ENCODE results near the gene RHOG. TPM values are rescaled to one million over a fixed set of nuclear protein-coding genes. Genes with fewer than 3 reads are reported as not detected.

Gene RHOG
- total and polyA plus RNA-seq, 9 donors: 23.3 to 49.2 (median 39.6) TPM

- Histone ChIP-seq H3K27ac (peak overlapping the region in 1 of 2 donors; percentile 81), H3K4me1 (ENCODE audit: insufficient read depth) (peaks cover 15% of the 10 kb centered on the region), H3K27me3 (no peaks in the 10 kb centered on the region), H3K4me3 (no peak overlapping the region), H3K36me3 (no peaks in the 10 kb centered on the region), H3K9me3 (no peaks in the 10 kb centered on the region)
- 21 to 23% (median 22%) methylated on average over 7 of the region's 7 CpGs for WGBS, 3 donors
- no peak for DNase-seq
- intact Hi-C loops (cut with DNase I): loop anchor here (2.0 to 10.0 kb wide), 4 partner anchors 90 to 218 kb away; no protein-coding TSS in a partner anchor
- TF ChIP-seq POLR2A (IDR thresholded peaks at IDR 0.05) (no peak), CTCF (IDR thresholded peaks at IDR 0.05) (no peak), EP300 (IDR thresholded peaks at IDR 0.05) (no peak)
Measured at GRCh38 chr11:3854660-3854976, 13.9 kb upstream of the RHOG start.

GRCh38 chr11:3853899-3854659, 13.3 kb upstream of the RHOG start:
- WGBS, 3 donors: 83 to 88% (median 84%) methylated on average over 11 of the region's 11 CpGs
- H3K4me3 ChIP-seq: no peak overlapping the region
- no peaks in the 10 kb centered on the region for H3K36me3 ChIP-seq
- peaks cover 10% of the 10 kb centered on the region for H3K4me1 ChIP-seq (ENCODE audit: insufficient read depth)
- no peaks in the 10 kb centered on the region for H3K27me3 ChIP-seq
- no peak for DNase-seq
- H3K9me3 ChIP-seq: no peaks in the 10 kb centered on the region
- intact Hi-C loops (cut with DNase I): loop anchor here (2.0 to 10.0 kb wide), 4 partner anchors 91 to 219 kb away; no protein-coding TSS in a partner anchor
- TF ChIP-seq EP300 (IDR thresholded peaks at IDR 0.05): no peak
- no peak for TF ChIP-seq POLR2A (IDR thresholded peaks at IDR 0.05)
- TF ChIP-seq CTCF (IDR thresholded peaks at IDR 0.05): no peak
- no peak overlapping the region for H3K27ac ChIP-seq

GRCh38 chr11:3853545-3853842, 12.7 kb upstream of the RHOG start:
- Histone ChIP-seq H3K9me3 (no peaks in the 10 kb centered on the region), H3K27ac (no peak overlapping the region), H3K4me1 (ENCODE audit: insufficient read depth) (peaks cover 9% of the 10 kb centered on the region), H3K4me3 (no peak overlapping the region), H3K36me3 (no peaks in the 10 kb centered on the region), H3K27me3 (no peaks in the 10 kb centered on the region)
- no peak for TF ChIP-seq POLR2A (IDR thresholded peaks at IDR 0.05)
- TF ChIP-seq CTCF (IDR thresholded peaks at IDR 0.05): no peak
- no peak for TF ChIP-seq EP300 (IDR thresholded peaks at IDR 0.05)
- intact Hi-C loops (cut with DNase I): loop anchor here (5.0 to 10.0 kb wide), 3 partner anchors 91 to 219 kb away; no protein-coding TSS in a partner anchor
- WGBS, 3 donors: 93 to 100% (median 98%) methylated on average over 1 of the region's 1 CpG
- no peak for DNase-seq

GRCh38 chr11:3849297-3849874, 8.6 kb upstream of the RHOG start:
- no peaks in the 10 kb centered on the region for H3K9me3 ChIP-seq
- H3K27me3 ChIP-seq: no peaks in the 10 kb centered on the region
- H3K36me3 ChIP-seq: no peaks in the 10 kb centered on the region
- H3K27ac ChIP-seq: no peak overlapping the region
- 57 to 64% (median 60%) methylated on average over 10 of the region's 10 CpGs for WGBS, 3 donors
- intact Hi-C loops (cut with DNase I): loop anchor here in 1 of 4 donors (10.0 kb wide), 1 partner anchor 55 kb away; the partner anchor contains the start of gene NUP98
- H3K4me1 ChIP-seq (ENCODE audit: insufficient read depth): no peaks in the 10 kb centered on the region
- H3K4me3 ChIP-seq: no peak overlapping the region
- TF ChIP-seq POLR2A (IDR thresholded peaks at IDR 0.05) (no peak), CTCF (IDR thresholded peaks at IDR 0.05) (peak; percentile 21 to 57 (median 54))
- DNase-seq: no peak
